Gastroesophageal sphincter (tissue), 3 donors: Measurements from ENCODE around the gene ZCCHC10.

Experiments
- CTCF ChIP-seq, 4 experiments: fragments of 200-600 bp in 2 of 4; fragments of 450-650 bp in 2 of 4; sonication (generic) in 1 of 4; IDR thresholded peaks; one replicate each; pipeline ENCODE4 v1.5.1; 2017 to 2019; ENCODE audit warnings: antibody characterized with exemption in 4 of 4, mild to moderate bottlenecking in 2 of 4, moderate library complexity in 2 of 4
- POLR2A ChIP-seq, 2 donors: fragments of 450-650 bp; IDR thresholded peaks; one replicate each; pipeline ENCODE4 v1.6.1; 2017; ENCODE audit warnings: antibody characterized with exemption in 2 of 2, mild to moderate bottlenecking in 2 of 2, moderate library complexity in 1 of 2
- POLR2AphosphoS5 ChIP-seq: sonication (generic); formaldehyde crosslinking; IDR thresholded peaks from one replicate; pipeline ENCODE4 v1.6.1; 2017; ENCODE audit warnings: antibody characterized with exemption

GRCh38 chr5:133041157-133041784, 14.9 kb upstream of the ZCCHC10 start:
- TF ChIP-seq CTCF (IDR thresholded peaks at IDR 0.05) (no peak), POLR2A (IDR thresholded peaks at IDR 0.05) (no peak), POLR2AphosphoS5 (no peak)
